GM21526 (cell line): Measurements from ENCODE around the gene PTPRN2.
"Not testable (repeated sequence)": the region's sequence is repeated elsewhere in the genome, so short reads cannot be mapped to it uniquely, and the experiment has no call there.

ENCODE experiments used
- ATAC-seq: cut with Tn5 transposase; IDR thresholded peaks from one replicate; pipeline ENCODE4 v1.9.1; 2021; ENCODE audit warnings: moderate library complexity; ENCODE audit not compliant: unreplicated experiment, low FRiP score

The PTPRN2 gene

GRCh38 chr7:158428837-158429753, 158.5 kb downstream of the PTPRN2 start:
- ATAC-seq, result no peak

GRCh38 chr7:158428131-158428836, 159.3 kb downstream of the PTPRN2 start:
- ATAC-seq, result no peak

GRCh38 chr7:158425676-158426075, 161.9 kb downstream of the PTPRN2 start:
- not testable (repeated sequence) for ATAC-seq

- no peak for ATAC-seq
Observed at GRCh38 chr7:158424531-158424930, 163.1 kb downstream of the PTPRN2 start.

GRCh38 chr7:158424011-158424410, 163.6 kb downstream of the PTPRN2 start:
- no peak for ATAC-seq

- ATAC-seq, result no peak
Observed at GRCh38 chr7:158422887-158423560, 164.6 kb downstream of the PTPRN2 start.

- ATAC-seq, result no peak
Observed at GRCh38 chr7:158422196-158422886, 165.3 kb downstream of the PTPRN2 start.

GRCh38 chr7:158421361-158421760, 166.3 kb downstream of the PTPRN2 start:
- ATAC-seq, result no peak

- ATAC-seq, result no peak
Observed at GRCh38 chr7:158420591-158421340, 166.9 kb downstream of the PTPRN2 start.

- no peak for ATAC-seq
Observed at GRCh38 chr7:158419238-158419785, 168.3 kb downstream of the PTPRN2 start.

- ATAC-seq, result not testable (repeated sequence)
Observed at GRCh38 chr7:158418395-158418794, 169.2 kb downstream of the PTPRN2 start.

GRCh38 chr7:158416283-158416933, 171.2 kb downstream of the PTPRN2 start:
- no peak for ATAC-seq

- no peak for ATAC-seq
Observed at GRCh38 chr7:158415316-158415715, 172.3 kb downstream of the PTPRN2 start.

GRCh38 chr7:158414486-158414961, 173.1 kb downstream of the PTPRN2 start:
- no peak for ATAC-seq

GRCh38 chr7:158414002-158414401, 173.6 kb downstream of the PTPRN2 start:
- ATAC-seq, result no peak

GRCh38 chr7:158411232-158411950, 176.2 kb downstream of the PTPRN2 start:
- ATAC-seq, result no peak

GRCh38 chr7:158410720-158411119, 176.9 kb downstream of the PTPRN2 start:
- no peak for ATAC-seq

GRCh38 chr7:158409816-158410330, 177.8 kb downstream of the PTPRN2 start:
- no peak for ATAC-seq
